SKM-1 (cell line): ENCODE results near the gene GABBR2.
"Not testable (repeated sequence)": the region's sequence is repeated elsewhere in the genome, so short reads cannot be mapped to it uniquely, and the experiment has no call there.

Experiments
- DNase-seq: peaks from one replicate; lab custom pipeline; 2025; ENCODE audit not compliant: unreplicated experiment; lab: John Stamatoyannopoulos, UW

GABBR2 gene

GRCh38 chr9:98687911-98688310, 20.8 kb downstream of the GABBR2 start:
- DNase-seq: no peak

- DNase-seq: no peak
Measured at GRCh38 chr9:98686961-98687855, 21.5 kb downstream of the GABBR2 start.

DNA sequence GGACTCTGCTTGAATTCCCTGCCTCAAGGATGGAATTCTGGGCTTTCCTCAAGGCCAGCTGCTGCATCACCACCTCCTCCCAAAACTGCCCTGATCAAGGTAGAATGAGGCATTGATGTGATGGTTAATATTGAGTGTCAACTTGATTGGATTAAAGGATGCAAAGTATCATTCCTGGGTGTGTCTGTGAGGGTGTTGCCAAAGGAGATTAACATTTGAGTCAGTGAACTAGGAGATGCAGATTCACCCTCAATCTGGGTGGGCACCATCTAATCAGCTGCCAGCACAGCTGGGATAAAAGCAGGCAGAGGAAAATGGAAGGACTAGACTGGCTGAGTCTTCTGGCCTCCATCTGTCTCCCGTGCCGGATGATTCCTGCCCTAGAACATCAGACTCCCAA, 23.9 kb downstream of the GABBR2 start:
- DNase-seq: not testable (repeated sequence)

DNA sequence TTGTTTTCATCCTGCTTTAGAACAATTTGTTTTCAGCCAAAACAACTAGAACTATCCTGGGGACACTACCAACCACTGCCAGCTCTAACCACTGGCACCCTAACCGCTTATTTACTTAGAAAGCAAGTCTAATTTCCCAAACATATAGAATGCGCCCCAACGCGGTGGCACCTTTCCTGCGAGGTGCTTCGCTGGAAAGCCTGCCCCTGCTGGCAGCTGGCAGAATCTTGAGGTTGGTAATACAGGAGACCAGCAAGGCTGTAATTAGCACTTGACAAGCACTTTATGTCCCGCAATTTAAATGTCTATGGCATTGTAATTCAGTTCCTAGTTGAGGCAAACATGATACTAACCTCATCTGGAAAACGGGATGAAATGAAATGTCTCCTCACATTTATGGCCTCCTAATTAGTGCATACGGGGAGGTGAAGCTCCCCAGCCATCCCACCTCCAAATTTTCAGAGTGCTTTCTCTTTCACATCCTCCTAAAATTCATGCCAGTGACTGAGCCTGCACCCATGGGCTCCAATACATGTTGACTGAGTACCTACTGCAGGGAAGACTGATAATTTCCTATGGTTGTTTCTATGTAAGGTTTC, 30.4 kb downstream of the GABBR2 start:
- DNase-seq: no peak

- no peak for DNase-seq
Measured at GRCh38 chr9:98673681-98674080, 35.1 kb downstream of the GABBR2 start.

GRCh38 chr9:98667005-98667640, 41.6 kb downstream of the GABBR2 start:
- DNase-seq: no peak

- no peak for DNase-seq
Measured at GRCh38 chr9:98665501-98665900, 43.2 kb downstream of the GABBR2 start.

GRCh38 chr9:98660541-98660940, 48.2 kb downstream of the GABBR2 start:
- DNase-seq: peak; percentile 0

DNA sequence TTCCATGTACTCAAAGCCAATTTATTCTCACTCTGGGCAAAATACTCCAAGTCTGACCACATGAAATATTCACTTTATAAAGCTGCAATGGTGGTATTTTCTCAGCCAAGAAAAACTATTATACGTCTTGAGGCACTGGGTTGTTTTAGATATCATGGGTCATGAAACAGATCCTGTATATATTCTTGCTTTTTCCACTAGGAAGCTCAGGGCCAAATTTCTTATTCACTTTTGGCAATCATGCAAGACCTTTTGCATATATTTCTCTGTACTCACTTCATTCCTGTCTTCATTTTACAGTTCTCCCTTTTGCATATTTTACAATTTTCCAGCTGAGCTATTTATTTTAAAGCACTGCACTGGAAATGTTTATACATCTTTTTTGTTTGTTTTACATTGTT, 49.8 kb downstream of the GABBR2 start:
- DNase-seq: no peak

- DNase-seq: no peak
Measured at GRCh38 chr9:98657897-98658296, 50.8 kb downstream of the GABBR2 start.

DNA sequence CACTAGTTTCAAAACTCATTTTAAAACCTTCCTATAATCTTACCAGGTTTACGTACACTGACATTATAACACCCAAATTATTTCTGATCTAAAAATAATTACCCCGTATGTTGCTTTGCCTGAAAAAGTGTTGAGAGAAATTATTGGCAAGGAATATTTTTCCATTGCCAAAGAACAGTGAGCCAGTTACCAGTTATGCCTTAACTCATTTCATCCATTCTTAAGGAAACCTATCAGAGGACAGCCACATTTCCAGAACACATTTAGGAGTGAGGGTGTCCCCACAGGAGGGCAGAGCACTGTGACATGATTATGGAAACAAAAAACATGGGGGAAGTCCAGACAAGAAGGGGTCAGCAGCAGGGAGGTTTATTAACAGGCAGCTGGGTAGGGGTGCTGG, 52.2 kb downstream of the GABBR2 start:
- no peak for DNase-seq

GRCh38 chr9:98655428-98655827, 53.3 kb downstream of the GABBR2 start:
- DNase-seq: not testable (repeated sequence)

GRCh38 chr9:98654247-98654646, 54.5 kb downstream of the GABBR2 start:
- DNase-seq: no peak

DNA sequence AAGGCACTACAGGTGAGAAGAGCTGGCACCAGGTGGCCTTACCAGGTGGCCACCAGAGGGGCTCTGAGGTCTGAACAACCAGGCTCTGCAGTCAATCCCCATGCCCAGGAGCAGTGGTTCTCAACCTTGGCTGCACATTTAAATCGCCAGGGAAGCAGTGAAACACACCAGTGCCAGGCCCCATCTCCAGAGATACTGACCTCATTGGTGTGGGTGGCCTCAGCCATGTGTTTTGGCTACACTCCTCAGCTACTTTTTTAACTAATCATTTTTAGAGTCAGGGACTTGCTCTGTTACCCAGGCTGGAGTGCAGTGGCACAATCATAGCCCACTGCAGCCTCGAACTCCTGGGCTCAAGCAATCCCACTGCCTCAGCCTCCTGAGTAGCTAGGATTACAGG, 56.0 kb downstream of the GABBR2 start:
- DNase-seq: no peak

- DNase-seq: no peak
Measured at GRCh38 chr9:98652302-98652701, 56.4 kb downstream of the GABBR2 start.

GRCh38 chr9:98647236-98647635, 61.5 kb downstream of the GABBR2 start:
- no peak for DNase-seq

GRCh38 chr9:98644011-98644410, 64.7 kb downstream of the GABBR2 start:
- DNase-seq: no peak

- no peak for DNase-seq
Measured at GRCh38 chr9:98642661-98643312, 65.9 kb downstream of the GABBR2 start.

DNA sequence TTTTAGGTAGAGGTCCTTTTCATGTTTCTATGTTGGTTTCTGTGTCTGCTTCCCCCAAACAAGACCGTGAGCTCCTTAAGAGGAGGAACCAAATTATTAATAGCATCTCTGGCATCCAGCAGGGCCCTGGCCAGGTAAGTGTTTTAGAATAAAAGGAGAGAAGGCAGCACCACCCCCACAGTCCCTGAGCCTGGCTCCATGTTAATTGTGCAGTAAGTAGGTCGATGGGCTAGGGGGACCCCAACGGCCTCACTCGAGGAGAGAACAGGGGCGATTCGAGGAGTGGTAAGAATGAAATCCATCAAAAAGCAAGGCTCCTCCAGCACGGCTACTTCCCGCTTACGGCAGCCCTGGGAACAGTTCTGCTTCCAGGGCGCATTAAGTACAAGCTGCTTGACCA, 67.0 kb downstream of the GABBR2 start:
- no peak for DNase-seq

DNA sequence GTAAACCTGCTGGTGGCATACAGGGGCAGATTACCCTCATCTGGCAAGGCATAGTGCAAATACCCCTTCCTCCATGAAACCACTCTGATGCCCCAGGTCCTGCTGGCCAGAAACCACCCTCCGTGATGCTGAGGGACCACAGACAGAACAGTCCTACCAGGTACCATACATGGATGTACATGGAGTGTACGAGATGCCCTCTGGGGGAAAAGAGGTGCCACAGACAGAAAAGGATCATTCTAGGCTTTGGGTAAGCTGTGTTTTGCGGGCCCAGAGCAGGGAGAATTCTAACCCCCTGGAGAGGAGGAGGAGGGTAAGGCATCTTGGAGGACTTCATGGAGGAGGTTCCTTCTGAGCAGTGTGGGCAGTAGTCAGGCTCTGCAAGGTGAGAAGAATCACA, 68.3 kb downstream of the GABBR2 start:
- DNase-seq: no peak

- no peak for DNase-seq
Measured at GRCh38 chr9:98639133-98639532, 69.6 kb downstream of the GABBR2 start.

GRCh38 chr9:98637381-98637780, 71.4 kb downstream of the GABBR2 start:
- no peak for DNase-seq
